GM19193 (cell line): ENCODE data around the gene KCTD3.

Source experiments
- POLR2A ChIP-seq: IDR thresholded peaks from 4 replicates; pipeline ENCODE4 v1.6.1; 2011; ENCODE audit not compliant: insufficient read depth, insufficient read length; ENCODE audit errors: extremely low read depth

KCTD3 gene

GRCh38 chr1:215566556-215567490, at the start of gene KCTD3:
Gene KCTD3 (plus strand): TSS chr1:215567304. CDS start chr1:215567686, 382 bp downstream.
- no peak for TF ChIP-seq POLR2A

GRCh38 chr1:215517441-215517891, 49.6 kb upstream of the KCTD3 start:
- TF ChIP-seq POLR2A, result no peak

- TF ChIP-seq POLR2A, result no peak
Measured at GRCh38 chr1:215518594-215518993, 48.5 kb upstream of the KCTD3 start.

- TF ChIP-seq POLR2A, result no peak
Measured at GRCh38 chr1:215521279-215521678, 45.8 kb upstream of the KCTD3 start.

GRCh38 chr1:215523128-215523861, 43.8 kb upstream of the KCTD3 start:
- TF ChIP-seq POLR2A, result no peak

- no peak for TF ChIP-seq POLR2A
Measured at GRCh38 chr1:215523906-215524305, 43.2 kb upstream of the KCTD3 start.

GRCh38 chr1:215526147-215526845, 40.8 kb upstream of the KCTD3 start:
- no peak for TF ChIP-seq POLR2A

GRCh38 chr1:215526846-215527151, 40.3 kb upstream of the KCTD3 start:
- TF ChIP-seq POLR2A, result no peak

- no peak for TF ChIP-seq POLR2A
Measured at GRCh38 chr1:215529111-215529510, 38.0 kb upstream of the KCTD3 start.

- no peak for TF ChIP-seq POLR2A
Measured at GRCh38 chr1:215529571-215529970, 37.5 kb upstream of the KCTD3 start.

- TF ChIP-seq POLR2A, result no peak
Measured at GRCh38 chr1:215530401-215530984, 36.6 kb upstream of the KCTD3 start.

- no peak for TF ChIP-seq POLR2A
Measured at GRCh38 chr1:215539803-215540570, 27.1 kb upstream of the KCTD3 start.

- no peak for TF ChIP-seq POLR2A
Measured at GRCh38 chr1:215542301-215542700, 24.8 kb upstream of the KCTD3 start.

GRCh38 chr1:215543191-215543606, 23.9 kb upstream of the KCTD3 start:
- no peak for TF ChIP-seq POLR2A

- TF ChIP-seq POLR2A, result no peak
Measured at GRCh38 chr1:215543806-215544205, 23.3 kb upstream of the KCTD3 start.

GRCh38 chr1:215544566-215544965, 22.5 kb upstream of the KCTD3 start:
- TF ChIP-seq POLR2A, result no peak
